ENCODE results near the gene METTL26.

Gene METTL26

DNA sequence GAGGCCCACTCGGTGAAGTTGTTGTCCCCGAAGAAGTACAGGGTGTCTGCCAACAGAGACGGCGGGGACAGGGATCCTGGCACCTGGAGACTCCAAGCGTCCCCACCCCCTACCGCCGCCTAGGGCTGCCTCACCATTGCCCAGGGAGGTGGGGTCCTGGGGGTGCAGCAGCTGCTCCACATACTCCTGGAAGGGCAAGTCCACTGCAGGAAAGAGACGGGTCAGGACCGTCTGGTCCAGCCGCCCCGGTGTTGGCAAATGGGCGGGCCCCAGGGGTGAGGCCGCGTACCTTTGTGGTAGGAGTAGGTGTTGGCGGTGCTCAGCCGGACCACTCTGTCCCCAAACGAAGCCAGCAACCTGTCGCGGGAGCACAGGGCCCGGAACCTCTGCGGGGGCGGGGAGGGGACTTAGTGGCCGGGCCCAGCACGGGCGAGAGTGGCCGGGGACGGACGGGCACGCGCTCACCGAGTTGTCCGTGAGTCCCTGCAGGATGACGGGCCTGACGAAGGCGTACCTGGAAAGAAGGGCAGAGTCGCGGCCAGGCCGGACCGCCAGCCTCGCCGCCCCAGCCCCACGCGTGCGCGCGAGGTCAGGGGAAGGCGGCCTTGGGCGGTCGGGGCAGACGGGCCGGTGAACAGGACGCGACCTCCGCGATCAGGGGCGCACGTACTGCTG lies 47.4 kb upstream of the METTL26 start:
- no peaks in the 10 kb centered on the region for H3K9me3 ChIP-seq (ENCODE audit: insufficient read depth, low read length)
- peak overlapping the region; percentile 35; the same call in 1 of the 2 replicates for H3K27ac ChIP-seq (ENCODE audit: low read length)
- 0 out of 2 replicates have a peak, but pooled peaks cover 4% of the 10 kb centered on the region for H4K20me1 ChIP-seq (ENCODE audit: insufficient read depth, low read length)
- H3K27me3 ChIP-seq (ENCODE audit: low read depth, low read length): no peaks in the 10 kb centered on the region
- H2AFZ ChIP-seq (ENCODE audit: low read depth, low read length): no peak overlapping the region
- H3K36me3 ChIP-seq (replicated peaks; ENCODE audit: low read depth, low read length): peaks cover 24% of the 10 kb centered on the region
- H3K4me2 ChIP-seq (ENCODE audit: low read length): peak overlapping the region; percentile 89
- H3K9ac ChIP-seq (ENCODE audit: low read length): peak overlapping the region; percentile 59
- peaks cover 16% of the 10 kb centered on the region for H3K4me1 ChIP-seq (ENCODE audit: low read length)
- peak overlapping the region; percentile 84 for H3K4me3 ChIP-seq (ENCODE audit: low read length)
- TF ChIP-seq EZH2phosphoT487 (IDR thresholded peaks at IDR 0.05; ENCODE audit: low read depth): no peak
- TF ChIP-seq CTCF (IDR thresholded peaks at IDR 0.05; ENCODE audit: low read depth, low read length): no peak
- peaks cover 37% of the 10 kb centered on the region for H3K79me2 ChIP-seq (ENCODE audit: low read length)

DNA sequence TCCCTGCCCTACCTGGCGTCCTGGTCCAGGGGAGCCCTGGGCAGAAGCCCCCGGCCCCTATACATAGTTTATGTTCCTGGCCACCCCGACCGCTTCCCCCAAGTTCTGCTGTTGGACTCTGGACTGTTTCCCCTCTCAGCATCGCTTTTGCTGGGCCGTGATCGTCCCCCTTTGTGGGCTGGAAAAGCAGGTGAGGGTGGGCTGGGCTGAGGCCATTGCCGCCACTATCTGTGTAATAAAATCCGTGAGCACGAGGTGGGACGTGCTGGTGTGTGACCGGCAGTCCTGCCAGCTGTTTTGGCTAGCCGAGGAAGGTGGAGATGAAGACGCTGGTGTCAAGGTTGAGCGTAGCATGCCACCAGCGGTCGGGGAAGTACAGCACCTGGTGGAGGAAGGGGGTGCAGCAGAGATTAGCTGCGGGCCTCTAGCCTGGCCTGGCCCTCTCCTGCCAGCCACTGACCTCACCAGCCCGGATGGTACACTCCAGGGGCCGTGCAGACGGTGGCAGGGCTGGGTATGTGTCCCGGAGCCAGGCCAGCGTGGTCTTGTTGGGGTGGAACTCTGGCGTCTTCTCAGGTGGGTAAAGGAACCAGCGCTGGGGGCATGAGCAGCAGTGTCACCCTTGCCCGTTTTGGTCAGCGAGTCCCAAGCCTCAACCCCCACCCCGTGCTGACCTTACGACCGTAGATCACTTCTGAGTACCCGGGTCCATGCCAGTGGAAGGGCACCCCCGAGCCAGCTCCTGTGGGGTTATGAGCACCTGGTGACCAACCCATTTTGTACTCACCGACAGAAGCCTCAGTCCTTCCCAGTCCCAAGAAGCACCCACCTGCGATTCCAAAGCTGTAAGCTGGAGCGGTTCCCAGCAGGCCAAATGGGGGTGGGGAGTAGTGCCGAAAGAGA lies 46.6 kb upstream of the METTL26 start:
- TF ChIP-seq EZH2phosphoT487 (IDR thresholded peaks at IDR 0.05; ENCODE audit: low read depth) (no peak), CTCF (IDR thresholded peaks at IDR 0.05; ENCODE audit: low read depth, low read length) (no peak)
- Histone ChIP-seq H2AFZ (ENCODE audit: low read depth, low read length) (no peak overlapping the region), H3K9me3 (ENCODE audit: insufficient read depth, low read length) (no peaks in the 10 kb centered on the region), H4K20me1 (ENCODE audit: insufficient read depth, low read length) (0 out of 2 replicates have a peak, but pooled peaks cover 4% of the 10 kb centered on the region), H3K36me3 (replicated peaks; ENCODE audit: low read depth, low read length) (peaks cover 24% of the 10 kb centered on the region), H3K27me3 (ENCODE audit: low read depth, low read length) (no peaks in the 10 kb centered on the region), H3K27ac (ENCODE audit: low read length) (no peak overlapping the region), H3K4me2 (ENCODE audit: low read length) (peak overlapping the region; percentile 89), H3K4me3 (ENCODE audit: low read length) (peak overlapping the region; percentile 84), H3K4me1 (ENCODE audit: low read length) (peaks cover 16% of the 10 kb centered on the region), H3K79me2 (ENCODE audit: low read length) (peaks cover 37% of the 10 kb centered on the region), H3K9ac (ENCODE audit: low read length) (no peak overlapping the region)

GRCh38 chr16:681746-682427 lies 45.8 kb upstream of the METTL26 start:
- no peak overlapping the region for H3K9ac ChIP-seq (ENCODE audit: low read length)
- peaks cover 16% of the 10 kb centered on the region for H3K4me1 ChIP-seq (ENCODE audit: low read length)
- H3K36me3 ChIP-seq (replicated peaks; ENCODE audit: low read depth, low read length): peaks cover 24% of the 10 kb centered on the region

More at GRCh38 chr16:681746-682427, 45.8 kb upstream of the METTL26 start:
- H3K4me2 ChIP-seq (ENCODE audit: low read length): peak overlapping the region; percentile 94
- TF ChIP-seq CTCF (IDR thresholded peaks at IDR 0.05; ENCODE audit: low read depth, low read length) (no peak), EZH2phosphoT487 (IDR thresholded peaks at IDR 0.05; ENCODE audit: low read depth) (no peak)
- H4K20me1 ChIP-seq (ENCODE audit: insufficient read depth, low read length): 0 out of 2 replicates have a peak, but pooled peaks cover 4% of the 10 kb centered on the region
- no peaks in the 10 kb centered on the region for H3K27me3 ChIP-seq (ENCODE audit: low read depth, low read length)
- H3K27ac ChIP-seq (ENCODE audit: low read length): no peak overlapping the region
- peaks cover 37% of the 10 kb centered on the region for H3K79me2 ChIP-seq (ENCODE audit: low read length)
- H3K4me3 ChIP-seq (ENCODE audit: low read length): peak overlapping the region; percentile 95; the same call in 1 of the 2 replicates
- no peak overlapping the region for H2AFZ ChIP-seq (ENCODE audit: low read depth, low read length)
- H3K9me3 ChIP-seq (ENCODE audit: insufficient read depth, low read length): no peaks in the 10 kb centered on the region
